ENCODE data around the gene CREB3L1. TPM values are rescaled to one million over a fixed set of nuclear protein-coding genes. Genes with fewer than 3 reads are reported as not detected.
"Not testable (repeated sequence)": the region's sequence is repeated elsewhere in the genome, so short reads cannot be mapped to it uniquely, and the experiment has no call there.

Gene CREB3L1
- total and polyA plus RNA-seq, 2 donors (not counting 3 experiments of a cell fraction or from before 2014, with no cell fraction given): 0.23 to 0.84 TPM

GRCh38 chr11:46259347-46259746, 18.1 kb upstream of the CREB3L1 start:
- intact Hi-C loops (cut with micrococcal nuclease); H3K79me2 ChIP-seq (ENCODE audit: control insufficient read depth, insufficient read depth, low read length); H3K4me1 ChIP-seq (ENCODE audit: control insufficient read depth, extremely low read depth, insufficient read depth, low read length); DNase-seq (ENCODE audit: low read depth, low spot score); H3K27me3 ChIP-seq (ENCODE audit: control insufficient read depth in 2 of 2, insufficient read depth in 2 of 2, low read length in 2 of 2); H3K9me1 ChIP-seq (replicated peaks; ENCODE audit: control insufficient read depth, extremely low read depth, insufficient read depth, low read length); H3K4me3 ChIP-seq (replicated peaks in 1 of 3; ENCODE audit: insufficient read depth in 1 of 3, low read depth in 1 of 3, low read length in 3 of 3); H3K36me3 ChIP-seq (ENCODE audit: control insufficient read depth in 2 of 2, extremely low read depth in 1 of 2, insufficient read depth in 2 of 2, low read length in 2 of 2); H4K20me1 ChIP-seq (replicated peaks; ENCODE audit: control insufficient read depth, extremely low read depth, insufficient read depth, low read length); dilution Hi-C loops (cut with MboI; ENCODE audit: extremely low pct_ligation_motif_present, low sequenced_read_pairs); FAIRE-seq; H3K4me2 ChIP-seq (ENCODE audit: insufficient read depth, low read length); H2AFZ ChIP-seq (ENCODE audit: low read depth, low read length); H3K9ac ChIP-seq (replicated peaks; ENCODE audit: extremely low read depth, insufficient read depth, low read length); H3K27ac ChIP-seq (ENCODE audit: insufficient read depth, low read depth, low read length); BruUV-seq (replicated peaks); POLR2A ChIA-PET; H3K9me3 ChIP-seq (replicated peaks; ENCODE audit: control insufficient read depth, insufficient read depth, low read length): not testable (repeated sequence)
- CTCF ChIA-PET: interaction anchor here (1.1 to 1.9 kb wide), 3 partner anchors 13 to 56 kb away, joined by 3 to 6 read pairs (median 5); no protein-coding TSS in a partner anchor

GRCh38 chr11:46259971-46260560, 17.4 kb upstream of the CREB3L1 start:
- H3K36me3 ChIP-seq (ENCODE audit: control insufficient read depth in 2 of 2, extremely low read depth in 1 of 2, insufficient read depth in 2 of 2, low read length in 2 of 2): no peaks in the 10 kb centered on the region
- BruUV-seq (replicated peaks): no TSS peak
- no peaks in the 10 kb centered on the region for H3K9me3 ChIP-seq (replicated peaks; ENCODE audit: control insufficient read depth, insufficient read depth, low read length)
- H3K9ac ChIP-seq (replicated peaks; ENCODE audit: extremely low read depth, insufficient read depth, low read length): no peak overlapping the region
- H3K4me3 ChIP-seq (replicated peaks in 1 of 3; ENCODE audit: insufficient read depth in 1 of 3, low read depth in 1 of 3, low read length in 3 of 3): no peak overlapping the region
- H3K9me1 ChIP-seq (replicated peaks; ENCODE audit: control insufficient read depth, extremely low read depth, insufficient read depth, low read length): no peaks in the 10 kb centered on the region
- no peak overlapping the region for H3K4me2 ChIP-seq (ENCODE audit: insufficient read depth, low read length)
- dilution Hi-C loops (cut with MboI; ENCODE audit: extremely low pct_ligation_motif_present, low sequenced_read_pairs) (no loop called here), intact Hi-C loops (cut with micrococcal nuclease) (no loop called here)
- H3K27me3 ChIP-seq (ENCODE audit: control insufficient read depth in 2 of 2, insufficient read depth in 2 of 2, low read length in 2 of 2): no peaks in the 10 kb centered on the region
- ChIA-PET POLR2A (no interaction called here), CTCF (interaction anchor here (1.1 to 1.9 kb wide), 3 partner anchors 13 to 56 kb away, joined by 3 to 6 read pairs (median 5); no protein-coding TSS in a partner anchor)
- H3K79me2 ChIP-seq (ENCODE audit: control insufficient read depth, insufficient read depth, low read length): no peaks in the 10 kb centered on the region
- H3K27ac ChIP-seq (ENCODE audit: insufficient read depth, low read depth, low read length): no peak overlapping the region
- DNase-seq (ENCODE audit: low read depth, low spot score) (no peak), FAIRE-seq (no peak)
- no peaks in the 10 kb centered on the region for H3K4me1 ChIP-seq (ENCODE audit: control insufficient read depth, extremely low read depth, insufficient read depth, low read length)
- TF ChIP-seq GATA2 (IDR thresholded peaks at IDR 0.05; ENCODE audit: insufficient read depth, insufficient read length, low read depth, low read length): no peak
- TF ChIP-seq POLR2AphosphoS5 (IDR thresholded peaks at IDR 0.05; ENCODE audit: insufficient read depth, low read depth, low read length): no peak
- TF ChIP-seq CTCF (IDR thresholded peaks at IDR 0.05; ENCODE audit: extremely low read depth in 1 of 2, insufficient read depth in 1 of 2, low read depth in 1 of 2, low read length in 2 of 2): no peak
- TF ChIP-seq POLR2A (IDR thresholded peaks at IDR 0.05; ENCODE audit: low read depth, low read length): no peak
- no peak for TF ChIP-seq JUN (IDR thresholded peaks at IDR 0.05; ENCODE audit: borderline replicate concordance, insufficient read depth, insufficient read length, low read depth)
- no peak for TF ChIP-seq EZH2 (IDR thresholded peaks at IDR 0.05; ENCODE audit: borderline replicate concordance, low read depth, low read length, severe bottlenecking)
- TF ChIP-seq MAX (IDR thresholded peaks at IDR 0.05; ENCODE audit: insufficient read depth, insufficient read length): no peak
- TF ChIP-seq MYC (IDR thresholded peaks at IDR 0.05; ENCODE audit: low read depth, low read length): no peak
- TF ChIP-seq FOS (IDR thresholded peaks at IDR 0.05; ENCODE audit: borderline replicate concordance, insufficient read depth, low read length): no peak
- H2AFZ ChIP-seq (ENCODE audit: low read depth, low read length): no peak overlapping the region
- H4K20me1 ChIP-seq (replicated peaks; ENCODE audit: control insufficient read depth, extremely low read depth, insufficient read depth, low read length): no peaks in the 10 kb centered on the region

Data from endothelial cell of umbilical vein (primary cell).